GM18499 (cell line): ENCODE results near the gene USP6NL.

Source experiments
- ATAC-seq: cut with Tn5 transposase; IDR thresholded peaks from one replicate; pipeline ENCODE4 v1.9.1; 2021; ENCODE audit warnings: moderate number of reproducible peaks; ENCODE audit not compliant: insufficient read depth, unreplicated experiment

Gene USP6NL

GRCh38 chr10:11527691-11528255 lies 83.7 kb downstream of the USP6NL start:
- no peak for ATAC-seq

GRCh38 chr10:11527068-11527467 lies 84.4 kb downstream of the USP6NL start:
- no peak for ATAC-seq

- ATAC-seq = no peak
Measured at GRCh38 chr10:11525503-11525902, 85.9 kb downstream of the USP6NL start.

DNA sequence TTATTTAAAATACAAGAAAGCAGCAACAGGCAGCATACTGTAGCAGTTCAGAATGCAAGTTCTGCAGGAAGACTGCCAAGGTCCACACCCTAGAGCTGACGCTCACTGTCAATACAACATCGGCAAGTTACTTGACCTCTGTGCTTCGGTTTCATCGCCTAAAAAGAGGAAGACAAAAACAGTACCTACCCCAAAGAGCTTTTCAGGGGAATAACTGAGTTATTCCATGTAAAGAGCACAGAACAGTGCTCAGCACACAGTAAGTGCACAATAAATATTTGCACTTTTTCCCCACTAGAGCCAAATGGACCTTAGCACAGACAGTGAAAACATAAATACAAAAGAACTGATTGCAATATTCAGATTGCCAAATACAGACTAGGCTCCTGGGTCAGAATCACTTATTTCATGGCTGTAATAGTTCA lies 88.6 kb downstream of the USP6NL start:
- no peak for ATAC-seq

- no peak for ATAC-seq
Measured at GRCh38 chr10:11521860-11522259, 89.6 kb downstream of the USP6NL start.

DNA sequence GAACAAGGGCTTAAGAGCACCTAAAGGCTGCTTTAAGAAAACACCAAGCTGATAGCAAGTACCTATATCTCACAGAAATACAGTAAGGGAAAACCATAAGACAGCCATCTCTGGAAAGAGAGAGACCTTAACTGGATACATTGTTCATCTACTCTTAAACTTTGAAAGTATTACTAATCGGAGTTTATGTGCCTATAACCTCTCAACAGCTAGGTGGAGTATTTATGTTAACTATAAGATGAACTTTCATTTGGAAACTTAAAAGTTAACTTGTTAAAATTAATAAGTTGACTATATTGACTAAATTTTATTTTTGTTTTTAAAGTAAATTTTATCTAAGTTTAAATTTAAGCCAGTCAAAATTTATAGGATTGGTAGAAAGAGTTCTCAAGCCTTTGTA lies 90.6 kb downstream of the USP6NL start:
- no peak for ATAC-seq

- ATAC-seq = peak; percentile 38
Measured at GRCh38 chr10:11517150-11517549, 94.3 kb downstream of the USP6NL start.

DNA sequence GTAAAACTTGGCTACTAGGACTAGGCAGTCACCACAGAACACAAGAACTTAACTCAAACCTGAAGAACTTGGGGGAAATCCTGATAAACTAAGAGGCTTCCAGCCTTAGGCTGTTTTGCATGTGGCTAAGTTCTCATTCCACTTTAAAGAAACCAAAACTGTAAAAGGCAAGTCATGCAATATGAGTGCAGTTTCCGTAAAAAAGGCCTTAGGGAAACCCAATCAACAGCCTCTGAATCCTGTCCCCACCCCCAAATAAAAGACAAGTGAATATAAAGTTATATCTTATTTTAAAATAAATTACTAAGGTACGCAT lies 95.1 kb downstream of the USP6NL start:
- ATAC-seq = peak; percentile 41

DNA sequence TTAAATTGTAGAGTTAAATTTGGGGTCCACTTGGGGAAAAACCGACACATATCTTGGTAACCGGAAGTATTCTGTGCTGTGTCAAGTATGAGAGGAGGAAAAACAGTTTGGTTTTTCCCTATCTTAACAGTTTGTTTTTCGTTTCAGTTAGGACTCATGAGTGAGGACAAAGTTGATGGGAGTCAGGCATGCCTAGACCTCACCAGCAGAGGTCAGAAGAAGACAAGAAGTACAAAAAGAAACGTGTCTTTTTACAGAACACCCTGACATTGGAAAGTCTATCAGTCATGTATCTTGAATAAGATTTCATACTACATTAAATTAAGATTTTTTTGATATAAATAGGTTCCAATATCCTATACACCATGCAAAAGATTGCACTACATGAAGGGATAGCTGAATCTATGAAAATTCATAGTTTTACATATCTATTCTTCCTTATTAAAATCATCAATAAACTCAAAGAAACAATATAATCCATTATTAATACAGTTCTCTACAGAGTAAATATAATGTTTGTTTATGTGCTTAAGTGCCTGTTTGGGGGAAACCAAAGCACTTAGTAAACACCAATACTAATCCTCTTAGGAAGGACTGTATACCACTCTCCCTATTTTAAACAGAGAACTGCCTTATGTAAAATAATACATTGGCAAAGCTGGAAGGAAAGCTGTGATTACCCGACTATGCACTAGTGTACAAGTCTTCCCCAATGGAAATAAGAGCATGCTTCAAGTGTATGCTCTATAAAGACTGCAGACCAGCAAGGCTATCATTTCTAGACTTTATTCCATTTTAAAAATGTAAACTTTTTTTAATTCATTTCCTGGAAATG lies 95.6 kb downstream of the USP6NL start:
- no peak for ATAC-seq

GRCh38 chr10:11513727-11514126 lies 97.7 kb downstream of the USP6NL start:
- no peak for ATAC-seq

GRCh38 chr10:11512596-11512995 lies 98.9 kb downstream of the USP6NL start:
- no peak for ATAC-seq

DNA sequence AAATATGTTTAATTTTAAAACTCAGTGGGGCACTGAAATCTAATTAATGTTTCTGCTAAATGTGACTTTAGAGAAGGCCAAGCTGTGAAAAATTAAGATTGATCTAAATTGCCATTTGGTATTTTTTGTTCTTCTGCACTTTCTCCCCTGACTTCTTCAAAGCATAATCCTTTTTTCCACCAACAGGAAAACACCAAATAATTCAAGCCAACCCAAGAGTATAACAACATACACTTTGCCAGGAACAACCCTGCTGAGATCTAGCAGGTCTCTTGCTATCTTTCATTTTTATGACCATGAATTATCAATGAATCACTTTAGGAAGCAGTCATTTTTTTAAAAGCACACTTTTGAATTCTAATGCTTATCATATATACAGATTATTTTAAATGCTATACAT lies 100.1 kb downstream of the USP6NL start:
- ATAC-seq = no peak

- no peak for ATAC-seq
Measured at GRCh38 chr10:11510736-11511135, 100.7 kb downstream of the USP6NL start.

GRCh38 chr10:11510281-11510680 lies 101.2 kb downstream of the USP6NL start:
- ATAC-seq = no peak

DNA sequence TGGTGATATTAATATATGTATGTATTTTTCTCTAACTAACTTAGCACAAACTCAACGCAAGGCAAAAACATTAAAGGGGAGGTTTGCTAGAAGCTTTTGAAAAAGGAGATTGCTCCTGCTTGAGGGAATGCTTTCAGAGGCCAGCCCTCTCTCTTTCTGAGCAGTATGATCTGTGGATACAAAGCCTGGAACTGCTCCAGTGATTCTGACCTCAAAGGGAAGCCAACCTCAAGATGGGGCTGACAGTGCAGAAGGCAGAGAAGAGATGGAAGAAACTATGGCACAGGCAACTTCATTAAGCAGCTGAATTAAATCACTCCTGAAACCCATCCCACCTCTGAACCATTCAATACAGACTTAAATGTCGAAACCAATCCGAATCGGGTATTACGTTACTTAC lies 102.4 kb downstream of the USP6NL start:
- no peak for ATAC-seq

DNA sequence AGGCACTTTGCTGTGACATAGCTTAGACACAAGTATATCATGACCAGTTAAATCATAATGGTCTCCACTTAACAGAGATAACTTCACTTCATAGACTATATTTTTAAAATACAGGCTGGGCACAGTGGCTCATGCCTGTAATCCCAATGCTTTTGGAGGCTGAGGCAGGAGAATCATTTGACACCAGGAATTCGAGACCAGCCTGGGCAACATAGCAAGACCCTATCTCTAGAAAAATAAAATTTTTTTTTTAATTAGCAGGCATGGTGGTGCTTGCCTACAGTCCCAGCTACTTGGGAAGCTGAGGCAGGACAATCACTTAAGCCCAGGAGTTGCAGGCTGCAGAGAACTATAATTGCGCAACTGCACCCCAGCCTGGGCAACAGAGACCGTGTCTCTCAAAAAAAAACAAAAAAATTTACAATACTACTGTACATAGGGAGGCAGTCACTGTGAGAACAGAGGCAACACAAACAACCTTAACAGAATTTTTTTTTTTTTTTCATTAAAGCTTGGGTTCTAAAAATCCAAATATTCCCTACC lies 105.1 kb downstream of the USP6NL start:
- ATAC-seq = no peak

DNA sequence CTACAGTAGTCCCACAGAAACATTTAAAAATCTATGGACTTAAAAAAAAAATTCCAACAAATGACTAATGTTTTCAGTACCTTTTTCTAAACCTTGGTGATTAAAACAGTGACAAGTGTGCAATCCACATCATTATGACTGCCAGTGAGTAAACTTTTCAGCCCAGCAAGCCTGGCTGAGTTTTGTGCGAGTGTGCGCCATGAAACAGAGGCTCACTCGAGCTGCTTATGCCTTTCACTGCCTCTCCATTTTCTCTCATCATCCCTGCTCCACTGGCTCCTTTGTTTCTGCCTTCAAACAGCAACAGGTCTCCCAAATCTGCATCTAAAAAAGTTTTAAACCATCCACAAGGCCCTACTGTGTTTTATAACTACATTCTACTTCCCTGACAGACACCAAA lies 105.8 kb downstream of the USP6NL start:
- no peak for ATAC-seq

- ATAC-seq = no peak
Measured at GRCh38 chr10:11504566-11505285, 106.7 kb downstream of the USP6NL start.

- ATAC-seq = no peak
Measured at GRCh38 chr10:11501600-11501999, 109.8 kb downstream of the USP6NL start.

- ATAC-seq = peak; percentile 78
Measured at GRCh38 chr10:11499425-11500071, 111.9 kb downstream of the USP6NL start.

GRCh38 chr10:11498399-11498798 lies 113.1 kb downstream of the USP6NL start:
- ATAC-seq = no peak
